Neural cell (in vitro differentiated cells): ENCODE data around the gene SNTG2. TPM values are rescaled to one million over a fixed set of nuclear protein-coding genes. Genes with fewer than 3 reads are reported as not detected.

Experiments
- H2AFZ ChIP-seq: fragments of 200-600, 300-800 bp; sonication (generic), shearing (Covaris generic); 2 replicates; pipeline ENCODE4 v1.6.0; 2014; ENCODE audit warnings: low read depth, mild to moderate bottlenecking, antibody characterized with exemption, low read length, moderate library complexity
- H3F3A ChIP-seq: fragments of 200-600 bp; shearing (Covaris generic); 2 replicates; pipeline ENCODE4 v1.6.1; 2016; ENCODE audit warnings: mild to moderate bottlenecking, moderate library complexity, mixed read lengths, antibody characterized with exemption, low read length; ENCODE audit not compliant: insufficient read depth, poor library complexity, severe bottlenecking
- H3K27ac ChIP-seq: fragments of 200-600, 300-800 bp; sonication (generic), shearing (Covaris generic); 2 replicates; pipeline ENCODE4 v1.5.1; 2014; ENCODE audit warnings: mild to moderate bottlenecking, low read length, moderate library complexity
- H3K27me3 ChIP-seq: fragments of 300-800, 200-600 bp; sonication (generic), shearing (Covaris generic); 2 replicates; pipeline ENCODE4 v1.6.0; 2014; ENCODE audit warnings: mild to moderate bottlenecking, low read depth, low read length, moderate library complexity; ENCODE audit not compliant: insufficient read depth
- H3K36me3 ChIP-seq: fragments of 300-800, 200-600 bp; sonication (generic), shearing (Covaris generic); 2 replicates; pipeline ENCODE4 v1.5.1; 2014; ENCODE audit warnings: mild to moderate bottlenecking, antibody characterized with exemption, low read length, moderate library complexity; ENCODE audit not compliant: insufficient read depth
- H3K4me2 ChIP-seq: fragments of 300-800, 200-600 bp; sonication (generic), shearing (Covaris generic); 2 replicates; pipeline ENCODE4 v1.6.0; 2014; ENCODE audit warnings: mild to moderate bottlenecking, low read length
- H3K4me3 ChIP-seq: fragments of 300-800, 200-600 bp; sonication (generic), shearing (Covaris generic); 2 replicates; pipeline ENCODE4 v1.5.1; 2014; ENCODE audit warnings: mild to moderate bottlenecking, low read length, moderate library complexity
- H3K79me2 ChIP-seq: fragments of 200-600 bp; shearing (Covaris generic); replicated peaks from 2 replicates; pipeline ENCODE4 v1.6.0; 2014; ENCODE audit warnings: mild to moderate bottlenecking, low read length, moderate library complexity; ENCODE audit not compliant: insufficient read depth
- H3K9ac ChIP-seq: fragments of 300-800, 200-600 bp; sonication (generic), shearing (Covaris generic); 2 replicates; pipeline ENCODE4 v1.6.1; 2016; ENCODE audit warnings: mild to moderate bottlenecking, low read length, mixed read lengths
- H3K9me2 ChIP-seq: fragments of 200-600 bp; shearing (Covaris generic); 2 replicates; pipeline ENCODE4 v1.6.1; 2016; ENCODE audit warnings: mild to moderate bottlenecking, low read length, mixed read lengths; ENCODE audit not compliant: insufficient read depth
- H3K9me3 ChIP-seq: fragments of 200-600, 300-800 bp; sonication (generic), shearing (Covaris generic); 2 replicates; pipeline ENCODE4 v1.6.1; 2016; ENCODE audit warnings: mild to moderate bottlenecking, mixed run types, low read length, moderate library complexity, mixed read lengths
- H4K20me1 ChIP-seq: fragments of 200-600 bp; shearing (Covaris generic); 2 replicates; pipeline ENCODE4 v1.6.1; 2016; ENCODE audit warnings: mild to moderate bottlenecking, mixed run types; ENCODE audit not compliant: insufficient read depth
- EP300 ChIP-seq: fragments of 450-650 bp; conservative IDR thresholded peaks from 2 replicates; pipeline ENCODE4 v1.6.1; 2014; ENCODE audit warnings: antibody characterized with exemption, mild to moderate bottlenecking, moderate library complexity; ENCODE audit not compliant: poor library complexity, severe bottlenecking
- EZH2 ChIP-seq: fragments of 200-600, 300-800 bp; shearing (Covaris generic), sonication (generic); IDR thresholded peaks from 2 replicates; pipeline ENCODE4 v1.6.1; 2014; ENCODE audit warnings: antibody characterized with exemption, low read length, borderline replicate concordance, mild to moderate bottlenecking; ENCODE audit not compliant: insufficient read depth, poor library complexity, severe bottlenecking
- MXI1 ChIP-seq: fragments of 450-650 bp; conservative IDR thresholded peaks from 2 replicates; pipeline ENCODE4 v1.6.1; 2014; ENCODE audit warnings: antibody characterized with exemption, mild to moderate bottlenecking; ENCODE audit not compliant: poor library complexity, severe bottlenecking
- POLR2AphosphoS5 ChIP-seq: IDR thresholded peaks from 2 replicates; pipeline ENCODE4 v1.6.1; 2012
- RAD21 ChIP-seq: fragments of 450-650 bp; conservative IDR thresholded peaks from 2 replicates; pipeline ENCODE4 v1.6.1; 2014; ENCODE audit warnings: antibody characterized with exemption, mild to moderate bottlenecking, moderate library complexity
- SMC3 ChIP-seq: fragments of 450-650 bp; conservative IDR thresholded peaks from 2 replicates; pipeline ENCODE4 v1.6.1; 2014; ENCODE audit warnings: antibody characterized with exemption, mild to moderate bottlenecking, moderate library complexity; ENCODE audit not compliant: poor library complexity
- TAF1 ChIP-seq: IDR thresholded peaks from 2 replicates; pipeline ENCODE4 v1.6.1; 2012; ENCODE audit warnings: low read depth
- polyA plus RNA-seq: library from polyadenylated mRNA; depleted of rRNA; stranded (reverse); fragments of >200 nt; gene quantifications from 2 replicates; pipeline ENCODE4 v1.2.3, GENCODE V29; 2014
- TF ChIP-seq, protein P1 (sequence below): fragments of 450-650 bp; IDR thresholded peaks from 2 replicates; pipeline ENCODE4 v1.5.1; 2014; ENCODE audit warnings: antibody characterized with exemption, mild to moderate bottlenecking, moderate library complexity; ENCODE audit not compliant: poor library complexity, severe bottlenecking
- TF ChIP-seq, protein P2 (sequence below): IDR thresholded peaks from 2 replicates; pipeline ENCODE4 v1.6.1; 2012; ENCODE audit warnings: borderline replicate concordance

SNTG2 gene
- polyA plus RNA-seq, 1 donor from 2014 or later, result not detected

DNA sequence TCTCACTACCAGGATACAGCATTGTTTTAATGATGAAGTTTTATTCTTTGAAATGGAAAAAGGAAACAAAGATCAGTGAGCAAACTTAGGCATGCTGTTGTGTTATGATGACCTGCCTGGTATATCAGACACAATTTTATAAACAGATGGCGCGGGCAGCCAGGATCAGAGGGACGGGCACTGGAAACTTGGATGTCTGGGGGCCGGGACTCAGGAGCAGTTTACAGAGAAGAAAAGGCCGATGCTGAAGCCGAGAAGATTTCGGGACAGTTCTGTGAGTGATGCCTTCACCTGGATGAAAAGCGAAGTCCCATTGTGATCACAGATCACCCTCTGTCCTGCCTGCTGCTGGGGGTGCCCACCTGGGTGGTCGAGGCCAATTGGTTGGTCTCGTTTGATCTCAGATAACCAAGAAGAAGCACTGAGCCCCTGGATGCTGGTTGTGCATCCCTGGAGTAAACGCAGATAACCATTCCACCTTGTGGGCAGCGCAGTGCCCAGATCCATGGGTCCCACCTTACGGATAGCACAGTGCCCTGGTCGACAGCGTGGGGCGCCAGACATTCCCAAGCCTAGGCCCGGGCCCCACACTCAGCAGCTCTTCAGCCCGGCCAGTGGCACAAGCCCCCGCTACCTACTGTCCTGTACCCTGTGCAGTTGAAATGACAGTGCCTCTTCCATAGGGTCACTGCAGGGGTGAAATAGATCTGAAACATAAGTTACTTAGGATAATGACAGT is 279.7 kb downstream of the SNTG2 start:
- Histone ChIP-seq H3K4me2 (no peak overlapping the region), H3K27me3 (no peaks in the 10 kb centered on the region), H3K9me2 (no peaks in the 10 kb centered on the region), H3F3A (no peaks in the 10 kb centered on the region), H3K4me3 (no peak overlapping the region), H3K36me3 (no peaks in the 10 kb centered on the region), H3K79me2 (no peaks in the 10 kb centered on the region), H2AFZ (no peak overlapping the region), H4K20me1 (no peaks in the 10 kb centered on the region), H3K9me3 (no peaks in the 10 kb centered on the region), H3K9ac (no peak overlapping the region), H3K27ac (no peak overlapping the region)
- TF ChIP-seq TAF1 (no peak), MXI1 (no peak), EP300 (no peak), EZH2 (no peak), RAD21 (no peak)
- TF ChIP-seq, protein P1, sequence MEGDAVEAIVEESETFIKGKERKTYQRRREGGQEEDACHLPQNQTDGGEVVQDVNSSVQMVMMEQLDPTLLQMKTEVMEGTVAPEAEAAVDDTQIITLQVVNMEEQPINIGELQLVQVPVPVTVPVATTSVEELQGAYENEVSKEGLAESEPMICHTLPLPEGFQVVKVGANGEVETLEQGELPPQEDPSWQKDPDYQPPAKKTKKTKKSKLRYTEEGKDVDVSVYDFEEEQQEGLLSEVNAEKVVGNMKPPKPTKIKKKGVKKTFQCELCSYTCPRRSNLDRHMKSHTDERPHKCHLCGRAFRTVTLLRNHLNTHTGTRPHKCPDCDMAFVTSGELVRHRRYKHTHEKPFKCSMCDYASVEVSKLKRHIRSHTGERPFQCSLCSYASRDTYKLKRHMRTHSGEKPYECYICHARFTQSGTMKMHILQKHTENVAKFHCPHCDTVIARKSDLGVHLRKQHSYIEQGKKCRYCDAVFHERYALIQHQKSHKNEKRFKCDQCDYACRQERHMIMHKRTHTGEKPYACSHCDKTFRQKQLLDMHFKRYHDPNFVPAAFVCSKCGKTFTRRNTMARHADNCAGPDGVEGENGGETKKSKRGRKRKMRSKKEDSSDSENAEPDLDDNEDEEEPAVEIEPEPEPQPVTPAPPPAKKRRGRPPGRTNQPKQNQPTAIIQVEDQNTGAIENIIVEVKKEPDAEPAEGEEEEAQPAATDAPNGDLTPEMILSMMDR, result no peak

DNA sequence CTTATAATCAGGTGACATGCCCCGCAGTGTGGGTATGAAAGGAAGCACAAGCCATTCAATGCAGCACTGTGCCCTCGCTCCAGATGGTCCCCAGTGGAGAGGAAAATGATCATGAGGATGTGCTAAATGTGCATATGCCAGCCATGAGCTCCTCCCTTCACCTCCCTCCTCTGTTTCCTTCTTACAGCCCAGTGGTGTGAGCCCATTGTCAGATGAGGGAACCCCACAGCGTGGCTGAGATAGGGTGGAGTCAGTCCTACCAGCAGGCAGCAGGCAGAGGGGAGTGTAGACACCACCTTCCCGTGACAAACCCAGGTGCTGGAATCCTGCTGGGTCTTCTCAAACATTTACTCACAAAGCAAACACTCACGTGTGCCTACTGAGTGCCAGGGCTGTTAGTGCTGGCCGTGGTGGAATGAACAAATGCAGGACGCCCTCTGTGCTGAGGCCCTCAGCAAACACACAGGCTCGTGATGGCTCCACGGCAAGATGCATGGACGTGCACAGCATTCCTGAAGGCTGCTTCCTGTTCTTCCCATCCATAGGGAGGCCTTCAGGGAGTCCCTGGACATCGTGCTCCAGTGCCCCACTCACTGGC is 280.9 kb downstream of the SNTG2 start:
- Histone ChIP-seq H3K27me3 (no peaks in the 10 kb centered on the region), H2AFZ (no peak overlapping the region), H3K27ac (no peak overlapping the region), H3K4me3 (no peak overlapping the region), H3K4me2 (no peak overlapping the region), H4K20me1 (no peaks in the 10 kb centered on the region), H3K9ac (no peak overlapping the region), H3K36me3 (no peaks in the 10 kb centered on the region), H3K9me3 (no peaks in the 10 kb centered on the region), H3K9me2 (no peaks in the 10 kb centered on the region), H3F3A (no peaks in the 10 kb centered on the region), H3K79me2 (no peaks in the 10 kb centered on the region)
- no peak for TF ChIP-seq MXI1
- no peak for TF ChIP-seq EZH2
- TF ChIP-seq RAD21, result no peak
- TF ChIP-seq SMC3, result no peak
- TF ChIP-seq POLR2AphosphoS5, result no peak

DNA sequence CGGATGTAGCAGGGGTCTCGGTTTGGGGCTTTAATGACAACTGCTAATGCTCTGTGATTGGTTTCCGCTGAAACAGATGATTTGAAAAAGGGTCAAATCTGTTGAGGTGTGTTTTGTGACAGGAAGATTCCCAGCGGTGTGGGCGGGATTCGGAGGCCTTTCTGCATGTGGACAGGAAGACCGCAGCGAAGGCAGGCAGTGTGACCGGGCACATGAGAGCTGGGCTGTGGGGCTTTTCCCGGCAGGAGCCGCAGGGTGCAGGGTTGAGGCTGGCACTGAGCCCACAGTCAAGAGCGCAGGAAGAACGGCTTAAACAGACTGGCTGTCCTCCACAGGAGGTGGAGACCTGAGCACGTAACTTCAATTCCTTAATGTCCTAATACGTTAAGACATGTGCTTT is 282.6 kb downstream of the SNTG2 start:
- TF ChIP-seq TAF1 (no peak), EP300 (no peak), RAD21 (no peak), SMC3 (no peak), EZH2 (no peak)
- TF ChIP-seq, protein P2, sequence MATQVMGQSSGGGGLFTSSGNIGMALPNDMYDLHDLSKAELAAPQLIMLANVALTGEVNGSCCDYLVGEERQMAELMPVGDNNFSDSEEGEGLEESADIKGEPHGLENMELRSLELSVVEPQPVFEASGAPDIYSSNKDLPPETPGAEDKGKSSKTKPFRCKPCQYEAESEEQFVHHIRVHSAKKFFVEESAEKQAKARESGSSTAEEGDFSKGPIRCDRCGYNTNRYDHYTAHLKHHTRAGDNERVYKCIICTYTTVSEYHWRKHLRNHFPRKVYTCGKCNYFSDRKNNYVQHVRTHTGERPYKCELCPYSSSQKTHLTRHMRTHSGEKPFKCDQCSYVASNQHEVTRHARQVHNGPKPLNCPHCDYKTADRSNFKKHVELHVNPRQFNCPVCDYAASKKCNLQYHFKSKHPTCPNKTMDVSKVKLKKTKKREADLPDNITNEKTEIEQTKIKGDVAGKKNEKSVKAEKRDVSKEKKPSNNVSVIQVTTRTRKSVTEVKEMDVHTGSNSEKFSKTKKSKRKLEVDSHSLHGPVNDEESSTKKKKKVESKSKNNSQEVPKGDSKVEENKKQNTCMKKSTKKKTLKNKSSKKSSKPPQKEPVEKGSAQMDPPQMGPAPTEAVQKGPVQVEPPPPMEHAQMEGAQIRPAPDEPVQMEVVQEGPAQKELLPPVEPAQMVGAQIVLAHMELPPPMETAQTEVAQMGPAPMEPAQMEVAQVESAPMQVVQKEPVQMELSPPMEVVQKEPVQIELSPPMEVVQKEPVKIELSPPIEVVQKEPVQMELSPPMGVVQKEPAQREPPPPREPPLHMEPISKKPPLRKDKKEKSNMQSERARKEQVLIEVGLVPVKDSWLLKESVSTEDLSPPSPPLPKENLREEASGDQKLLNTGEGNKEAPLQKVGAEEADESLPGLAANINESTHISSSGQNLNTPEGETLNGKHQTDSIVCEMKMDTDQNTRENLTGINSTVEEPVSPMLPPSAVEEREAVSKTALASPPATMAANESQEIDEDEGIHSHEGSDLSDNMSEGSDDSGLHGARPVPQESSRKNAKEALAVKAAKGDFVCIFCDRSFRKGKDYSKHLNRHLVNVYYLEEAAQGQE, result no peak
- TF ChIP-seq, protein P1, result no peak
- Histone ChIP-seq H3K36me3 (no peaks in the 10 kb centered on the region), H4K20me1 (no peaks in the 10 kb centered on the region), H3K9me3 (no peaks in the 10 kb centered on the region), H3K4me2 (no peak overlapping the region), H3F3A (no peaks in the 10 kb centered on the region), H3K9me2 (no peaks in the 10 kb centered on the region), H3K27me3 (no peaks in the 10 kb centered on the region), H3K27ac (no peak overlapping the region), H3K9ac (no peak overlapping the region), H3K79me2 (no peaks in the 10 kb centered on the region), H2AFZ (no peak overlapping the region), H3K4me3 (no peak overlapping the region)
